WTC11 (cell line): ENCODE measurements around the gene LRRFIP1.

Experiments used
- CTCF ChIP-seq: fragments of 200-600 bp; IDR thresholded peaks from 2 replicates; pipeline ENCODE4 v1.8.0; 2022; ENCODE audit warnings: antibody characterized with exemption
- FOXK1 ChIP-seq: sonication (generic); formaldehyde crosslinking; IDR thresholded peaks from 2 replicates; pipeline ENCODE4 v1.8.0; 2022; ENCODE audit warnings: mild to moderate bottlenecking, moderate library complexity, missing genetic modification reagents
- HMGXB4 ChIP-seq: sonication (generic); formaldehyde crosslinking; IDR thresholded peaks from 2 replicates; pipeline ENCODE4 v1.8.1; 2023; ENCODE audit warnings: mild to moderate bottlenecking, moderate library complexity, missing genetic modification reagents
- MAX ChIP-seq: sonication (generic); formaldehyde crosslinking; IDR thresholded peaks from 2 replicates; pipeline ENCODE4 v1.8.0; 2022; ENCODE audit warnings: mild to moderate bottlenecking, missing genetic modification reagents
- PRDM15 ChIP-seq: sonication (generic); formaldehyde crosslinking; IDR thresholded peaks from 2 replicates; pipeline ENCODE4 v1.8.0; 2022; ENCODE audit warnings: missing genetic modification reagents
- PRRX2 ChIP-seq: fragments of 250-450 bp; sonication (Bioruptor Pico); IDR thresholded peaks from 2 replicates; pipeline ENCODE4 v1.8.0; 2021; ENCODE audit warnings: mild to moderate bottlenecking
- USF1 ChIP-seq: sonication (generic); formaldehyde crosslinking; IDR thresholded peaks from 2 replicates; pipeline ENCODE4 v1.8.0; 2022; ENCODE audit warnings: mild to moderate bottlenecking, missing genetic modification reagents

- TF ChIP-seq USF1 (CRISPR knock-in tag), result no peak
- no peak for TF ChIP-seq HMGXB4 (CRISPR knock-in tag)
- no peak for TF ChIP-seq PRDM15 (CRISPR knock-in tag)
- TF ChIP-seq CTCF, result no peak
- no peak for TF ChIP-seq PRRX2 (CRISPR knock-in tag)
- TF ChIP-seq MAX (CRISPR knock-in tag), result no peak
- TF ChIP-seq FOXK1 (CRISPR knock-in tag), result no peak
Measured at GRCh38 chr2:237616734-237617586, 10.4 kb upstream of the LRRFIP1 start.
